CD8-positive, alpha-beta memory T cell (primary cell): Measurements from ENCODE around the gene MAGI2. TPM values are rescaled to one million over a fixed set of nuclear protein-coding genes. Genes with fewer than 3 reads are reported as not detected.

ENCODE experiments used
- CTCF ChIA-PET: fragments of 350-600 bp; sonication (Branson Sonifier 250); formaldehyde crosslinking; loops from one replicate; lab custom pipeline; 2021; ENCODE audit warnings: antibody characterized with exemption; lab: Charles Lee
- POLR2A ChIA-PET: fragments of 350-600 bp; sonication (Branson Sonifier 250); formaldehyde crosslinking; loops from one replicate; lab custom pipeline; 2021; ENCODE audit warnings: antibody characterized with exemption; lab: Charles Lee
- DNase-seq, 5 donors: peaks; one replicate each; pipeline versions ENCODE4 v3.0.0 to v3.0.0-alpha.2; 2020 to 2022; ENCODE audit warnings: mixed read lengths in 1 of 5
- H3K27ac ChIP-seq: one replicate; pipeline ENCODE4 v1.7.0; 2013; ENCODE audit warnings: low read depth, mild to moderate bottlenecking, low read length, moderate library complexity
- H3K27me3 ChIP-seq: 2 replicates; pipeline ENCODE4 v1.7.0; 2013; ENCODE audit warnings: low read length, mild to moderate bottlenecking; ENCODE audit not compliant: insufficient read depth, poor library complexity, severe bottlenecking
- H3K36me3 ChIP-seq: 2 replicates; pipeline ENCODE4 v1.7.0; 2013; ENCODE audit warnings: mild to moderate bottlenecking, low read length, moderate library complexity; ENCODE audit not compliant: insufficient read depth
- H3K4me1 ChIP-seq: 2 replicates; pipeline ENCODE4 v1.7.0; 2013; ENCODE audit warnings: mild to moderate bottlenecking, low read length, moderate library complexity; ENCODE audit not compliant: insufficient read depth
- H3K4me3 ChIP-seq: 2 replicates; pipeline ENCODE4 v1.7.0; 2013; ENCODE audit warnings: mild to moderate bottlenecking, low read length
- H3K9me3 ChIP-seq: 2 replicates; pipeline ENCODE4 v1.7.0; 2013; ENCODE audit warnings: mild to moderate bottlenecking, low read length
- H3K27ac Mint-ChIP-seq, 8 donors: one replicate each; pipeline ENCODE4 v1.8.0; 2020 to 2021; ENCODE audit warnings: mixed read lengths in 8 of 8, mild to moderate bottlenecking in 6 of 8, inconsistent platforms in 3 of 8, moderate library complexity in 3 of 8
- H3K27me3 Mint-ChIP-seq, 2 donors: one replicate each; pipeline ENCODE4 v1.8.0; 2020 to 2021; ENCODE audit warnings: mixed read lengths in 2 of 2, mild to moderate bottlenecking in 1 of 2, moderate library complexity in 1 of 2
- H3K36me3 Mint-ChIP-seq, 3 donors: one replicate each; pipeline ENCODE4 v1.8.0; 2020 to 2021; ENCODE audit warnings: mixed read lengths in 3 of 3, inconsistent platforms in 1 of 3, mild to moderate bottlenecking in 1 of 3
- H3K4me1 Mint-ChIP-seq, 3 donors: one replicate each; pipeline ENCODE4 v1.8.0; 2020 to 2021; ENCODE audit warnings: mixed read lengths in 3 of 3, inconsistent platforms in 1 of 3, mild to moderate bottlenecking in 1 of 3
- H3K4me3 Mint-ChIP-seq, 7 donors: one replicate each; pipeline ENCODE4 v1.8.0; 2020 to 2021; ENCODE audit warnings: mixed read lengths in 7 of 7, mild to moderate bottlenecking in 6 of 7, moderate library complexity in 4 of 7, inconsistent platforms in 2 of 7
- H3K9me3 Mint-ChIP-seq, 5 donors: one replicate each; pipeline ENCODE4 v1.8.0; 2020 to 2022; ENCODE audit warnings: mixed read lengths in 5 of 5, mild to moderate bottlenecking in 3 of 5, moderate library complexity in 2 of 5, inconsistent platforms in 1 of 5
- polyA plus RNA-seq: library from polyadenylated mRNA; unstranded; fragments of 300-500 nt; fragmentation: Illumina TruSeq; gene quantifications from one replicate; pipeline ENCODE4 v1.2.3, GENCODE V29; 2021
- total RNA-seq, 2 experiments: library from RNA; stranded (reverse); gene quantifications; one replicate each; pipeline ENCODE4 v1.2.3, GENCODE V29; 2021

MAGI2 gene
- total and polyA plus RNA-seq, 3 experiments from 2014 or later = 0.26 to 0.33 TPM; not detected in 1

GRCh38 chr7:79292834-79293233 lies 160.6 kb downstream of the MAGI2 start:
- Mint-ChIP-seq H3K27me3 (no peaks in the 10 kb centered on the region), H3K4me3 (no peak overlapping the region), H3K4me1 (no peaks in the 10 kb centered on the region), H3K27ac (no peak overlapping the region), H3K36me3 (no peaks in the 10 kb centered on the region), H3K9me3 (peaks cover 0 to 11% (median 5%) of the 10 kb centered on the region in 5 donors)
- CTCF ChIA-PET = no interaction called here
- no peaks in the 10 kb centered on the region for H3K4me1 ChIP-seq
- POLR2A ChIA-PET = no interaction called here
- no peak overlapping the region for H3K4me3 ChIP-seq
- no peak overlapping the region for H3K27ac ChIP-seq
- H3K36me3 ChIP-seq = no peaks in the 10 kb centered on the region
- DNase-seq = no peak
- no peaks in the 10 kb centered on the region for H3K27me3 ChIP-seq
- no peaks in the 10 kb centered on the region for H3K9me3 ChIP-seq

- no peaks in the 10 kb centered on the region for H3K4me1 Mint-ChIP-seq
These were observed 162.0 kb downstream of the MAGI2 start for GRCh38 chr7:79291498-79291865.

GRCh38 chr7:79290841-79291497 lies 162.5 kb downstream of the MAGI2 start:
- Histone ChIP-seq H3K4me3 (no peak overlapping the region), H3K27me3 (no peaks in the 10 kb centered on the region), H3K9me3 (no peaks in the 10 kb centered on the region), H3K4me1 (no peaks in the 10 kb centered on the region), H3K36me3 (no peaks in the 10 kb centered on the region), H3K27ac (no peak overlapping the region)
- peaks cover 0 to 11% (median 5%) of the 10 kb centered on the region in 5 donors for H3K9me3 Mint-ChIP-seq
- ChIA-PET CTCF (no interaction called here), POLR2A (no interaction called here)
- no peaks in the 10 kb centered on the region for H3K4me1 Mint-ChIP-seq
- DNase-seq = no peak
- no peak overlapping the region for H3K4me3 Mint-ChIP-seq
- H3K36me3 Mint-ChIP-seq = no peaks in the 10 kb centered on the region
- H3K27ac Mint-ChIP-seq = no peak overlapping the region
- no peaks in the 10 kb centered on the region for H3K27me3 Mint-ChIP-seq

More at GRCh38 chr7:79291498-79291865, 162.0 kb downstream of the MAGI2 start:
- H3K4me3 ChIP-seq = no peak overlapping the region
- no peak for DNase-seq
- no peaks in the 10 kb centered on the region for H3K9me3 ChIP-seq
- peaks cover 0 to 11% (median 5%) of the 10 kb centered on the region in 5 donors for H3K9me3 Mint-ChIP-seq
- no peaks in the 10 kb centered on the region for H3K27me3 Mint-ChIP-seq
- POLR2A ChIA-PET = no interaction called here
- H3K27ac Mint-ChIP-seq = no peak overlapping the region
- H3K36me3 ChIP-seq = no peaks in the 10 kb centered on the region
- H3K4me1 ChIP-seq = no peaks in the 10 kb centered on the region
- no peak overlapping the region for H3K27ac ChIP-seq
- H3K4me3 Mint-ChIP-seq = no peak overlapping the region
- H3K36me3 Mint-ChIP-seq = no peaks in the 10 kb centered on the region
- H3K27me3 ChIP-seq = no peaks in the 10 kb centered on the region
- CTCF ChIA-PET = no interaction called here

- Histone ChIP-seq H3K4me3 (no peak overlapping the region), H3K27me3 (no peaks in the 10 kb centered on the region), H3K27ac (no peak overlapping the region), H3K9me3 (no peaks in the 10 kb centered on the region), H3K4me1 (no peaks in the 10 kb centered on the region), H3K36me3 (no peaks in the 10 kb centered on the region)
- H3K4me1 Mint-ChIP-seq = no peaks in the 10 kb centered on the region
- no peaks in the 10 kb centered on the region for H3K36me3 Mint-ChIP-seq
- no peaks in the 10 kb centered on the region for H3K27me3 Mint-ChIP-seq
- H3K9me3 Mint-ChIP-seq = peaks cover 0 to 11% (median 5%) of the 10 kb centered on the region in 5 donors
- H3K27ac Mint-ChIP-seq = no peak overlapping the region
- H3K4me3 Mint-ChIP-seq = no peak overlapping the region
- ChIA-PET CTCF (no interaction called here), POLR2A (no interaction called here)
- DNase-seq = no peak
These were observed 163.1 kb downstream of the MAGI2 start for GRCh38 chr7:79290398-79290797.

GRCh38 chr7:79288655-79289054 lies 164.8 kb downstream of the MAGI2 start:
- no peaks in the 10 kb centered on the region for H3K9me3 ChIP-seq
- Mint-ChIP-seq H3K27ac (no peak overlapping the region), H3K36me3 (no peaks in the 10 kb centered on the region), H3K9me3 (peaks cover 0 to 11% (median 5%) of the 10 kb centered on the region in 5 donors), H3K4me3 (no peak overlapping the region), H3K27me3 (no peaks in the 10 kb centered on the region), H3K4me1 (no peaks in the 10 kb centered on the region)
- CTCF ChIA-PET = no interaction called here
- no peaks in the 10 kb centered on the region for H3K4me1 ChIP-seq
- H3K4me3 ChIP-seq = no peak overlapping the region
- H3K27me3 ChIP-seq = no peaks in the 10 kb centered on the region
- no peaks in the 10 kb centered on the region for H3K36me3 ChIP-seq
- no peak overlapping the region for H3K27ac ChIP-seq
- POLR2A ChIA-PET = no interaction called here
- no peak for DNase-seq

- H3K4me1 Mint-ChIP-seq = no peaks in the 10 kb centered on the region
- Histone ChIP-seq H3K4me3 (no peak overlapping the region), H3K4me1 (no peaks in the 10 kb centered on the region), H3K27ac (no peak overlapping the region), H3K9me3 (no peaks in the 10 kb centered on the region), H3K27me3 (no peaks in the 10 kb centered on the region), H3K36me3 (no peaks in the 10 kb centered on the region)
- no peaks in the 10 kb centered on the region for H3K36me3 Mint-ChIP-seq
- no peak overlapping the region for H3K4me3 Mint-ChIP-seq
- DNase-seq = no peak
- H3K27me3 Mint-ChIP-seq = no peaks in the 10 kb centered on the region
- no peak overlapping the region for H3K27ac Mint-ChIP-seq
- ChIA-PET POLR2A (no interaction called here), CTCF (no interaction called here)
- H3K9me3 Mint-ChIP-seq = peaks cover 0 to 10% (median 5%) of the 10 kb centered on the region in 5 donors
These were observed 165.5 kb downstream of the MAGI2 start for GRCh38 chr7:79287981-79288380.

GRCh38 chr7:79286181-79286580 lies 167.3 kb downstream of the MAGI2 start:
- Mint-ChIP-seq H3K27me3 (no peaks in the 10 kb centered on the region), H3K4me3 (no peak overlapping the region), H3K4me1 (no peaks in the 10 kb centered on the region), H3K36me3 (no peaks in the 10 kb centered on the region), H3K27ac (no peak overlapping the region), H3K9me3 (peaks cover 0 to 12% (median 2%) of the 10 kb centered on the region in 5 donors)
- H3K4me3 ChIP-seq = no peak overlapping the region
- POLR2A ChIA-PET = no interaction called here
- no peaks in the 10 kb centered on the region for H3K27me3 ChIP-seq
- CTCF ChIA-PET = no interaction called here
- DNase-seq = no peak
- H3K9me3 ChIP-seq = no peaks in the 10 kb centered on the region
- no peaks in the 10 kb centered on the region for H3K4me1 ChIP-seq
- H3K36me3 ChIP-seq = no peaks in the 10 kb centered on the region
- no peak overlapping the region for H3K27ac ChIP-seq

GRCh38 chr7:79285756-79286155 lies 167.7 kb downstream of the MAGI2 start:
- Mint-ChIP-seq H3K4me1 (no peaks in the 10 kb centered on the region), H3K9me3 (peaks cover 0 to 16% (median 2%) of the 10 kb centered on the region in 5 donors), H3K36me3 (no peaks in the 10 kb centered on the region), H3K27ac (no peak overlapping the region), H3K4me3 (no peak overlapping the region), H3K27me3 (no peaks in the 10 kb centered on the region)
- POLR2A ChIA-PET = no interaction called here
- Histone ChIP-seq H3K36me3 (no peaks in the 10 kb centered on the region), H3K9me3 (no peaks in the 10 kb centered on the region), H3K27ac (no peak overlapping the region), H3K27me3 (no peaks in the 10 kb centered on the region), H3K4me3 (no peak overlapping the region), H3K4me1 (no peaks in the 10 kb centered on the region)
- CTCF ChIA-PET = no interaction called here
- no peak for DNase-seq
